ENCODE measurements around the gene PTPRG.
A peak's percentile ranks its signal among the peaks of the same experiment; 100 is the strongest.

PTPRG gene

GRCh38 chr3:62249855-62250543, 688.6 kb downstream of the PTPRG start:
- FAIRE-seq (no peak), DNase-seq (ENCODE audit: extremely low spot score, insufficient read length, low read depth) (no peak)

DNA sequence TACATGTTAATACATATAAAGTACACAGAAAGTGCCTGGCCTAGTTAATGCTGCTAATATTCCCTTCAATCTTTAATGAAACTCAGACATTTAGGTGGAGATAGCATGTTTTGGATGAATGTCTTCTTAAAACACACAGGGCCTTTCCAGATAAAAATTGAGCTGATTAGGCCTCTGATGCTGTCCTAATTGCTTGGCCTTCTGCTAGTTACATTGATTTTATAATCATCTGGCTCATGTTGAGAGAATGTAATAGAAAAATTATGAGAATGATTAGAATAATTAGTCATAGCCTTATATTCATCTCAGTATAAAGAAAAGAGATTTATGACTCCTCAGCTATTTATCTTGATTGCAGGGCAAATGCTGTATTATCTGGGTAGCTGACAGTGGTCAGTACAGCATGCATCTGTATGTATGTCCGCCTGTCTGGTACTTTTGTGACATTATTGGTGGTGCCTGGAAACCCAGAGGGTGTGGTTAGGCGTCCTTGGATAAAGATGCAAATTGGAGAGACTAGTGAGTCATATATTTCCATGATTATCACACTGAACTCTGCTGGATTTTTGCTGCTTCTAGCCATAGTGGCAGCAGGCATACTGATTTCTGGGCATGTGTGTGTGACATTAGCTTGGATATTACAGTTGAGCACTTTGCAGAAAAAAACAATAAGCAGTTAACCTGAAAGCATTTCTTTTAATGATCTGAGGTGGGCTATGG, 691.2 kb downstream of the PTPRG start:
- FAIRE-seq (no peak), DNase-seq (ENCODE audit: extremely low spot score, insufficient read length, low read depth) (no peak)

DNA sequence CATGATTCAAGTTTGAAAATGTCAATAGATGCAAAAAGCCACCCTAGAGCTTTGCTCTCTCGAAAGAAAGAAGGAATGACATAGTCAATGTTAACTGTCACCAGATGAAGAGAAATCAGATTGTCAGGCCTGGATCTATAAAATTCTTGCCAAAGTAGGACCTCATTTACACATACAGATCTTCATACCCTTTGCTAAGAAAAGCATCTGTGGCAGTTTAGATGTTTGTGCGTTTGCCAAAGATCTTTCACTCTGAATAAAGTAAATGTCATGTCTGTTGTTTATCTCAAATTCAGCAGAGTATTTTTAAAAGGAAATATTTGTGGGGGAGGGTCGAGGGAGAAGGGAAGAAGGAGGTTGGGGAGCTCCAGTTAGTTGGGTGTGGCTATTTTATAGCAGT, 692.6 kb downstream of the PTPRG start:
- FAIRE-seq: no peak
- DNase-seq (ENCODE audit: extremely low spot score, insufficient read length, low read depth): no peak

GRCh38 chr3:62255758-62256157, 694.4 kb downstream of the PTPRG start:
- DNase-seq (ENCODE audit: extremely low spot score, insufficient read length, low read depth) (no peak), FAIRE-seq (no peak)

DNA sequence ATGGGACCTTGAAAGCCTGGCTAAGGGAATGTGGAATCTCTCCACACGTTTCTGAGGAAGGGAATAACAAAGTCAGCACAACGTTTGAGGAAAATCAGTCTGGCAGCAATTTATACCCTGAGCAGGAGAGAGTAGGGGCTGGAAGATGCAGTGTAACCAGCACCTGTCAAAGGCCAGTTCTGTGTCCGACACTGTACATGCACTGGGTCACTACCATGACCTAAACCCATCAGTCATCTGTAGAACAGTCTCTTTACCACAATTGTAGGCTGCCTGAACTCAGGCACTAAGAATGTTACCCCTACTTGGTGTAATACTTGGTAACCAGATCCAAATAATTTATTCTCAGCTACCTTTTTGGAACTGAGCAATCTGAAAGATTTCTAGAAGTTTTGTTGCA, 698.6 kb downstream of the PTPRG start:
- no peak for DNase-seq (ENCODE audit: extremely low spot score, insufficient read length, low read depth)
- no peak for FAIRE-seq

DNA sequence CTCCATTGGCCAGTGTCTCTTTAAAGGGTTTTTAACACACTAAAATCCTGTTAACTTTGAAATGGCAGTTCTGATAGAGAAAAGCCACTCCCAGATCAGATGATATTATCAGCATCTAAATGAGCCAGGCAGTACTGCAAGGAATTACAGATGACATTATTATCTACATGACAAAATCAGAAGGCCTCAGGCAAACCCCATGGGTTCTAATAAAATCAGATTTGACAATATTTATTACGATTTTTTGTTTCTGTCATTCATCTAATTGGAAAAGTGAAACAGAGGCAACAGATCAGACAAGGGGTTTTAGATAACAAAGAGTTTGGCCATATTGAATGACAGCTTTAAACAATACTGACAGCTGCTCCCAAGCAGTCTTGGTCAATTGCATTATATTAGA, 699.3 kb downstream of the PTPRG start:
- no peak for FAIRE-seq
- DNase-seq (ENCODE audit: extremely low spot score, insufficient read length, low read depth): no peak

- FAIRE-seq (no peak), DNase-seq (ENCODE audit: extremely low spot score, insufficient read length, low read depth) (no peak)
Measured at GRCh38 chr3:62261121-62261520, 699.8 kb downstream of the PTPRG start.

- DNase-seq (ENCODE audit: extremely low spot score, insufficient read length, low read depth): no peak
- FAIRE-seq: no peak
Measured at GRCh38 chr3:62261736-62262135, 700.4 kb downstream of the PTPRG start.

GRCh38 chr3:62265528-62265927, 704.2 kb downstream of the PTPRG start:
- DNase-seq (ENCODE audit: extremely low spot score, insufficient read length, low read depth) (no peak), FAIRE-seq (no peak)

- DNase-seq (ENCODE audit: extremely low spot score, insufficient read length, low read depth): no peak
- FAIRE-seq: no peak
Measured at GRCh38 chr3:62266668-62267283, 705.4 kb downstream of the PTPRG start.

GRCh38 chr3:62276658-62277180, 715.3 kb downstream of the PTPRG start:
- no peak for FAIRE-seq
- DNase-seq (ENCODE audit: extremely low spot score, insufficient read length, low read depth): no peak

GRCh38 chr3:62277450-62277849, 716.1 kb downstream of the PTPRG start:
- no peak for FAIRE-seq
- no peak for DNase-seq (ENCODE audit: extremely low spot score, insufficient read length, low read depth)

DNA sequence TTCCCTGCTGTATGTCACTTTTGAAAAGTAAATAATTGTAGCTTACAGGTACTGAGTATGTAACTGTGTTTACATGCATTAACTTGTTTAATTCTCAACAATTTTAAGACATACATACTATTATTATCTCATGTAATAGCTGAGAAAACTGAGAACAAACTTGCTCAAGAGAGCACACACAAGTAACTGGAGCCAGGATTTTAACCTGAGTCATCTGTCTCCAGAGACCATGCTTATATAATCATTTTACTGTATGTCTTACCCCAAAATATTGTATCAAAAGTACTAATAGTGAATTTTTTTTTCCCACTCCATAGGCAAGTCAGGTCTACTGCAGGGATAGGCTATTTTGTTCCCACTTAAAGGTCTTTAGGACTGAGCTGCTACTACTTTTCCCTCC, 716.6 kb downstream of the PTPRG start:
- no peak for FAIRE-seq
- DNase-seq (ENCODE audit: extremely low spot score, insufficient read length, low read depth): no peak

DNA sequence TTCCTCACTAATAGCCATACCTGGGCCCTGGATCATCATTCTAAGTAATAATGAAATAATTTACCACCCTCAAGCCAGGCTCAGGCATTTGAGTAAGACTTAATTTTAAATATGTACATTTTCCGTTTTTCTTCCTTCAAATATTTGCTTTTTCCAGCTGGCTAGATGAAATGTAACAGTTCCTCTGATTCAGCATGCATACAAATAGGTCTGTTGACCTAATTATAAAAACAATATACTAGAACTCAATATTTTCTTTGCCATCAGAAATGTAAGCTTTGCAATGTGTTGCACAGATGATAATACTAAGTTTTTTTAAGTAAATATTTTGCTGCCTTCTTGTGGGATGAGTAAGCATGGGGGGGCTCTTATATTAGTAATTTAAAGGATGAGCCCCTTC, 720.4 kb downstream of the PTPRG start:
- no peak for FAIRE-seq
- DNase-seq (ENCODE audit: extremely low spot score, insufficient read length, low read depth): no peak

DNA sequence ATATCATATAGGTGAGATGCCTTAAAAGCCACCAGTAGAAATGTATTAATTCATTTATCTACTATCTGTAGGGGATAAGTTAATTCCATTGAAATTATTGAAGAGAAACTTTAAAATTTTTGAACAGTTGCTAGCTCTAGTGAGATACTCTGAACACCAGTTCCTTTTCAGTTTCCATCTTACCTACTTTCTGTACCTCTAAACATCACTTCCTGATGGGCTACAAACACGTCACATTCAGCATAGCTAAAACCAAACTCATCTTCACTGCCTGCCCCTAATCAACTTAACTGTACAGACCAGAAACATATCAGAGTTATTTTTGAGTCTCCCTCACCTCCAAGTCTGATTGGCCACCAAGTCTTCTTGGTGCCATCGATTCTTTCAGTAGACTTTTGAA, 723.1 kb downstream of the PTPRG start:
- DNase-seq (ENCODE audit: extremely low spot score, insufficient read length, low read depth) (no peak), FAIRE-seq (peak; percentile 68)

GRCh38 chr3:62287392-62287927, 726.1 kb downstream of the PTPRG start:
- no peak for DNase-seq (ENCODE audit: extremely low spot score, insufficient read length, low read depth)
- FAIRE-seq: no peak

DNA sequence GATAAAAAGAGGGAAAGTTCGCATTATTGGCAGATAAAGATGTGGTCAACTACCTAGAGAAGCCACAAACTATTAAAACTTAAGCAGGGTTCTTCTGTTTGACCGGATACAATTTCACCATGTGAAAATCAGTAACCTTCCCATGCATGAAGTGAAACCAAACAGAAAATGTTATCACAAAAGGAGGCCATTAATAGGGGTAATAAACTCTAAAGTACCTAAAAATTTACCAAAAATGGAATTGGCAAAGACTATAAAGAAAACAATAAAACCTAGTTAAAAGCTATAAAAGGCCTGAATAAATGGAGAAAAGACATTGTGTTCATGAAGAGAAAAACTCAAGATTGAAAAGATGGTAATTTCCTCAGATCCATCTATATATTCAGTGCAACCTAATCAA, 728.6 kb downstream of the PTPRG start:
- FAIRE-seq: no peak

GRCh38 chr3:62293051-62293780, 731.8 kb downstream of the PTPRG start:
- FAIRE-seq (no peak), DNase-seq (ENCODE audit: extremely low spot score, insufficient read length, low read depth) (no peak)

More for the DNA sequence above, 728.6 kb downstream of the PTPRG start:
- DNase-seq (ENCODE audit: extremely low spot score, insufficient read length, low read depth): no peak

DNA sequence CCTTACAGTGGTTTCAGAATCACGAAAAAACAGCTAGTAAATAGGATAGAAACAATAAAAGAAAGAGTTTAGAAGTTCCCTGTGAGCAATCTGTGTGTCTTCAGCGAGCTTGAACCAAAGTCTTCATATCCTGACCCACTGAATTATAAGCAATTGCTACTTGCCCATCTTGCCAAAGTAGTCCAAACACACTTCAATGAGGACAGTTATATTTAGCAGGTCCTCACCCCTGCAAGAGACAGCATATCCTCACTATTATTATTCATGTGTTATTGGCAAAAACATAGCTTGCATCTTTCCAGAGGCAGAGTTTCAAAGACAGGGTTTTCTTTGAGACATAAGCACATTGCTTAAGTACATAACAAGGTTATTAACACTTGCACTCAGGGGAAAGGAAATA, 734.2 kb downstream of the PTPRG start:
- DNase-seq (ENCODE audit: extremely low spot score, insufficient read length, low read depth) (no peak), FAIRE-seq (no peak)

- DNase-seq (ENCODE audit: extremely low spot score, insufficient read length, low read depth) (no peak), FAIRE-seq (no peak)
Measured at GRCh38 chr3:62300617-62301016, 739.2 kb downstream of the PTPRG start.
